VCaP (cell line): ENCODE results near the gene FOXD3.
"Not testable (repeated sequence)": the region's sequence is repeated elsewhere in the genome, so short reads cannot be mapped to it uniquely, and the experiment has no call there.

Experiments
- H3K27ac ChIP-seq: fragments of 450-650 bp; 2 replicates; pipeline ENCODE4 v1.5.1; 2017
- TF ChIP-seq, protein P1 (sequence below): fragments of 450-650 bp; conservative IDR thresholded peaks from 2 replicates; pipeline ENCODE4 v1.5.1; 2017; ENCODE audit warnings: mild to moderate bottlenecking, moderate library complexity

Gene FOXD3

DNA sequence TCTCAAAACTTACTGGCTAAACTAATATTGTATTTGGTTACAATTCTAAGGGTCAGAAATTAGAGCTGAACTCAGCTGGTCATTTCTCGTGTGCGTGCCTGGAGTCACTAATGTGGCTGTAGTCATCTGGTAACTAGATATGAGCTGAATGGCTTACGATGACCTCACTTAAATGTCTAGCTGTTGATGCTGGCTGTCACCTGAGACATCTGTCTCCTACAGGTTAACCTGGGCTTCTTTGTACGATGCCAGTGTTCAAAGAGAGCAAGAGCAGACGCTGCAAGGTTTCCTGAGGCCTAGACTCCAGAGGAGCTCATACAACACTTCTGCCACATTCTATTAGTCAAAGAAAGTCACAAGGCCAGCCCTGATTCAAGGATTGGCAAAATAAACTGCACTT lies 28.0 kb downstream of the FOXD3 start:
- TF ChIP-seq, protein P1, sequence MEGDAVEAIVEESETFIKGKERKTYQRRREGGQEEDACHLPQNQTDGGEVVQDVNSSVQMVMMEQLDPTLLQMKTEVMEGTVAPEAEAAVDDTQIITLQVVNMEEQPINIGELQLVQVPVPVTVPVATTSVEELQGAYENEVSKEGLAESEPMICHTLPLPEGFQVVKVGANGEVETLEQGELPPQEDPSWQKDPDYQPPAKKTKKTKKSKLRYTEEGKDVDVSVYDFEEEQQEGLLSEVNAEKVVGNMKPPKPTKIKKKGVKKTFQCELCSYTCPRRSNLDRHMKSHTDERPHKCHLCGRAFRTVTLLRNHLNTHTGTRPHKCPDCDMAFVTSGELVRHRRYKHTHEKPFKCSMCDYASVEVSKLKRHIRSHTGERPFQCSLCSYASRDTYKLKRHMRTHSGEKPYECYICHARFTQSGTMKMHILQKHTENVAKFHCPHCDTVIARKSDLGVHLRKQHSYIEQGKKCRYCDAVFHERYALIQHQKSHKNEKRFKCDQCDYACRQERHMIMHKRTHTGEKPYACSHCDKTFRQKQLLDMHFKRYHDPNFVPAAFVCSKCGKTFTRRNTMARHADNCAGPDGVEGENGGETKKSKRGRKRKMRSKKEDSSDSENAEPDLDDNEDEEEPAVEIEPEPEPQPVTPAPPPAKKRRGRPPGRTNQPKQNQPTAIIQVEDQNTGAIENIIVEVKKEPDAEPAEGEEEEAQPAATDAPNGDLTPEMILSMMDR: no peak
- H3K27ac ChIP-seq: no peak overlapping the region

DNA sequence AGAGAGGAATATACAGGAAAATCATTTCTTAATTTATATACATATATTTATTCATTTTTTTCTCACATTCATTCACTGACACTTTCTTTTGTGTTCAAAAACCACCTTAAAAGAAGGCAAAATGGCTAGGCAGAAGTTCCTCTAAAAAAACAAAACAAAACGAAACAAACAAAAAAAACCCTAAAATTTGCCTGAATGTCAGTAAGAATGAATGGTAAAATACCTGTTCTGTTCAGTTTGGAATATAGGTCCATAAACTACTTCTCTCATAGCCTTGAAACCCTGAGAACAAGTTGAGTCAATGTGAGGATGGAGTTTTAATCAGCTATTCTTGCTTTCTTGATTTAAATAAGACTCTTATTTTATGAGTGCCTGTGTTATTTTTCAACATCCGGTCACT lies 30.4 kb downstream of the FOXD3 start:
- TF ChIP-seq, protein P1: no peak
- no peak overlapping the region for H3K27ac ChIP-seq

DNA sequence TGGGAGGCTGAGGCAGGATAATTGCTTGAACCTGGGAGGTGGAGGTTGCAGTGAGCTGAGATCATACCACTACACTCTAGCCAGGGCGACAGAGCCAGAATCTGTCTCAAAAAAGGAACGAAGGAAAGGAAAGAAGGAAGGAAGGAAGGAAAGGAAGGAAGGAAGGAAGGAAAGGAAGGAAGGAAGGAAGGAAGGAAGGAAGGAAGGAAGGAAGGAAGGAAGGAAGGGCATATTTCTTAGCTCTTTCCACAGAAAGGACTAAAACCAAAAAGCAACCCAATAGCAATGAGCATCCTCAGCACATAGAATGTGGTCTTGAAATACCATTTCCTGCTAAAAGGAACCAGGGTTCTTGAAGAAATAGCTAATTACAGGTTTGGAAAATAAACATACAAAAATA lies 33.9 kb downstream of the FOXD3 start:
- not testable (repeated sequence) for H3K27ac ChIP-seq

DNA sequence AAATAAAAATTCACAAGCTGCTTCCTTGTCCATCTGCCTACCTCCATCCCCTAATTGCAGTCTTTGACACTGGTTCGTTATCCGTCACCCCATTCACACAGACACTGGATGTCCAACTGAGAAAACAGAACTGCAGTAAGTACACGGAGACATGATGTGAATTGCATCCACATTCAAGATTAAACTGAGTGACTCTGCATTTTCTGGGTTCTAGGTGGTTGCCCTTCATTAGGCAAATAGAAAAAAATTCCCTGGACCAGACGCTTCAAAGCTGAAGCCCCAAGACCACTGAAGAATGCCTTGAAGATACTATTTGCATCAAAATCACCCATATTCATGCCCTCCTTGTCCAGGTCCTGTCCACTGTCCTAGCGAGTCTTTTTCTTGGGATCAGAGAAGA lies 37.2 kb downstream of the FOXD3 start:
- TF ChIP-seq, protein P1: no peak
- no peak overlapping the region for H3K27ac ChIP-seq

DNA sequence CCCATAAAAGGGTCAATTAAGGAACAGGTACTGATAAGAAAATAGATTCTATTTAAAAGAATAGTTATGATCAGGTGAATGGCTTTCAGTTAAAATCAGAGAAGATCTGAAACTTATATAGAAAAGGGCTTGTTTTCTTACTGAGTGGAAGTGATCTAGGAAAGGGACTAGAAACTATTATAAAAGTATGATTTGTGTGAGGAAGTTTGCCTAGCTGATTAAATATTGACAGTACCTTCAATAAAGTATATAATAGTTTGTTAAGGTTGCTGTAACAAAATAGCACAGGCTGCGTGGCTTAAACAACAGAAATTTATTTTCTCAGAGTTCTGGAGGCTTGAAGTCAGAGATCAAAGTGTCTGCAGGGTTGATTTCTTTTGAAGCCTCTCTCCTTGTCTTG lies 39.7 kb downstream of the FOXD3 start:
- peak overlapping the region; percentile 74 for H3K27ac ChIP-seq
- TF ChIP-seq, protein P1: no peak

DNA sequence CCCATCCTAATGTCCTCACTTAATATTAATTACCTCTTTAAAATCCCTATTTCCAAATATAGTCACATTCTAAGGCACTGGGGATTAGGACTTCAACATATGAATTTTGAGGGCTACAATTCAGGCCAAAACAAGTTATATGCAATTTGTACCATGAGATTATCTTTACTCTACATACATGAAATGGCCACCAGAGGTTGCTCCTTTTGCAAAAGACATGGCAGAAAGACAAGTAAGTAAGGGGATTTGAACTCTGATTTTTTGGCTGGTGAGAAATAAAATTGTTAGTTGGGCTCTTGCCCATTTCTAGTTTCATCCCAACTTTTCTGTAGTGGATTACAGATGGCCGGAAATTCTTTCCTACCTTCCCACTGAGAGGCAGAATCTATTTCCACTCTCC lies 40.2 kb downstream of the FOXD3 start:
- peak overlapping the region; percentile 74 for H3K27ac ChIP-seq
- TF ChIP-seq, protein P1: no peak

DNA sequence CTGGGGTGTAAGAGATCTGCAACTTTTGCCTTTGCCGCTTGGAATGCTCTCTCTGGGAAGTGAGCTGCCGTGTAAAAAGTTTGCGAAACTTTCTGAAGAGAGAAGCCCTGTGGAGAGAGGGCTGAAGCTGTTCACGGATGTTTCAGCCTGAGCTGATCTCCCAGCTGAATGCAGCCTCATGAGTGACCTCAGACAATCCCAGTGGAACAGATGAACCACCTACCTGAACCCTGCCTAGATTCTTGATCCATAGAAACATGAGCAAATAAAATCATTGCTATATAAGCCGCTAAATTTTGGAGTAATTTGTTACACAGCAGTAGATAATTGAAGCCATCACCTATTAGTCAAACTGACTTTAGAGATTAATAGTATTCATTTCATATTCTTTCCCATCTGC lies 40.6 kb downstream of the FOXD3 start:
- peak overlapping the region; percentile 74 for H3K27ac ChIP-seq
- TF ChIP-seq, protein P1: no peak

DNA sequence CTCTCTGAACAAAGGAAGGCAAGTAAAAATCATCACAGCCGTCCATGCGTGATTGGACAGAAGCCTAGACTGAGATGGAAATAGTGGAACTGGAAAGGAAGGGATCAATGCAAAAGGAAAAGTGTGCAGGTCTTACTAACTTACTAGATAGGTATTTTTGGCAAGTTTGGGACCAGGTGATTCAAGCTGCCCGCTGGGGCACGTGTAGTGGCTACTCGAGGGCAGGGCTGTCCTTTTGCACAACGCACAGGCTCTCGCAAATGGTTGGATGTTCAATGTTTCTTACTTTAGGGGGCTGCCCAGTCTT lies 44.5 kb downstream of the FOXD3 start:
- H3K27ac ChIP-seq: peak overlapping the region; percentile 83
- TF ChIP-seq, protein P1: no peak
